Dermis blood vessel endothelial cell (primary cell): ENCODE results near the gene DNAJB12. TPM values are rescaled to one million over a fixed set of nuclear protein-coding genes. Genes with fewer than 3 reads are reported as not detected.

Experiments
- DNase-seq: peaks from one replicate; pipeline ENCODE4 v3.0.0; 2010
- total RNA-seq: library from RNA; depleted of rRNA; stranded (reverse); fragments of >200 nt; gene quantifications from 2 replicates; pipeline ENCODE4 v1.2.3, GENCODE V29; 2014

The DNAJB12 gene
- total RNA-seq, 1 donor from 2014 or later: 25.9 TPM

DNA sequence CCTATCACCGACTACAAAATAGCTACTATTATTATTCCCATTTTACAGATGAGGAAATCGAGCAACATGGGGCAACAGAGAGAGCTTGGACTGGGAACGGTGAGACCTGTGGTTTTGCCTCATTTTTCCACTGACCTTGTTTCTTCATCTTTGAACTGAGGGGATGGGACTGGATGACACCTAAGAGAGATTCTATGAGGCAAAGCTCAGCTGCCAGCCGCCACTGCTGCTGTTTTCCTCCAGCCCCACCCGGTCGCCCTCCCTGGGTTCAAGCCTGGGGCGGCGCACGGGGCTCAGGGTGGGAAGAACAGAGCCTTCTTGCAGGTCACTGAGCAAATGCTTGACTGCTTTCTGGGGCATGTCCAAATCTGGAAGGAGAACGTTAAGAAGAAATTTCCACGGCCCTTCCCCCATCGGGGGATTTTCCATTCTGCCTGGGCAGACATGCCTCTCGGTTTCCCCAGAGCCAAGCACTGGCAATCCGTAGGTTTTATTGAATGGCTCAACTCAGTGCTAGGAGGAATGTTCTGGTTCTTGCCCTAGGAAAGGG lies 68.7 kb downstream of the DNAJB12 start:
- no peak for DNase-seq

DNA sequence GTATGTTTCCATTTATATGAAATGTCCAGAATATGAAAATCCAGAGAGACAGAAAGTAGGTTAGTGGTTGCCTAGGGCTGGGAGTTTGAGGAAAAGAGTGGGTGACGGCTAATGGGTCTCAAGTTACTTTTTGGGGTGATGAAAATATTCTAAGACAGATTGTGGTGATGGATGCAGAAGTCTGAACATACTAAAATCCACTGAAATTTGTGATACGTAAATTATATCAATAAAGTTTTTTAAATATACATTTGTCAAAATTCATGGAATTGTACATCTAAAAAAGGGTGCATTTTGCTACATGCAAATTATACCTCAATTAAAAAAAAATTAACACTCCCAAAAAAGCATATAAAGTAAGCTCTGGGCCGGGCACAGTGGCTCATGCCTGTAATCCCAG lies 71.6 kb downstream of the DNAJB12 start:
- no peak for DNase-seq

Other genes starting within 250 kb of the DNAJB12 start
- 51.5 and 54.5 TPM in 2 replicates for gene ANAPC16, start 138.9 kb downstream of the DNAJB12 start, total RNA-seq
- 33.5 and 38.3 TPM in 2 replicates for gene ASCC1, start 138.6 kb downstream of the DNAJB12 start, total RNA-seq
- 146 and 173 TPM in 2 replicates for gene DDIT4, start 81.0 kb downstream of the DNAJB12 start, total RNA-seq